Measurements from ENCODE around the gene TMEM167A.

The TMEM167A gene

GRCh38 chr5:83034528-83035207 lies 42.5 kb downstream of the TMEM167A start:
- DNase-seq: no peak

GRCh38 chr5:83034036-83034435 lies 43.2 kb downstream of the TMEM167A start:
- peak; percentile 35 for DNase-seq

DNA sequence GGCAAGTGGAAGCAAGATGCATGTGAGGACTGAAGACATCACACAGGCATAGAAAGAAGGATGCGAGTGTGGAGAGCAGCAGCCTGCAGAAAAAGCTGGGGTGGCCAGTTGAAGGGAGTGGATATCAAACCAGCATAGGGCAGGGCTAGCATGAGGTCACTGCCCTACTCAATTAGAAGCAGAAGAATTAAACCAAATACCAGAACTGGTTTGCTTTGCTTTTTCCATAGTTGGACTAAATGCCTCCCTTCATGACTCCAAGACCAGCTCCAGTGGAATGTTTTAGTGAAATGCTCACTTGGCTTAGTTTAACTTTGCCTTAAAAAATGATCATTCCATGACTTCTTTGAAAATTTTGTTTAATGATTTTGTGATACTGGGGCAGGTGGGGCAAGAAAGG lies 45.8 kb downstream of the TMEM167A start:
- no peak for DNase-seq

GRCh38 chr5:83029912-83030311 lies 47.3 kb downstream of the TMEM167A start:
- DNase-seq: no peak

DNA sequence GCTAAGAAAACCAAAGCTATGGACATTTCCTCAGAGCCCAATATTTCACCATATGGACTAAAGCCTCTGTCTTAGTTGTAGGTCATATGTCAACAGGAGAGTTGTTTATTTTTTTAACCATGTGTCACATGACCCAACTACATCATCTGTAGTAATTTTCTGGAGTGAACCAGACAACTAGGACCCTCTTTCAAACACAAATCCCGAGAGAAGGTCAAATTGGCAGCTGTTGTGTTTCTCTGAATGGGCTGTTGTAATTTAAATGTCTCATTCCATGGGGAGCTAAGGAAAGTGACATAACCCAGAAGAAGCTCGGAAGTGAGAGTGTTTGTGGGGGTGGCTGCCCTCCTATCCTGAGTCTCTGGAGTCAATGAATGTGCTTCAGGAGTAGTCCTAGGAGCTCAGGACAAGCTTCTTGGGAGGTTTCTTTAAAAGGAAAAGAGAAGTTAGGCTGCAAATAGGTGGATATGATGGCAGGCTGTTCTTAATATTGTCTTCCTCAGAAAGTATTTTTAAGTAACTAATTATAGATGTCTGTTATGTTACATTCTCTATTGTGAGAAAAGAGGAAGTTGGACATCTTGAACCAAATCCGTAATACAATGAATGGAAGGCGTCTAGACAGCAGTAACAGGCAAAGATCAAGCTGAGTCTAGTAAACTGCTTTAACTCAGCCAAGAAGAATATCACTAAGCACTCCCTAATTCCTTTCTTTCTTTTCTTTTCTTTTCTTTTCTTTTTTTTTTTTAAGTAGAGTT lies 50.1 kb downstream of the TMEM167A start:
- no peak for DNase-seq

- no peak for DNase-seq
These were observed 50.7 kb downstream of the TMEM167A start for GRCh38 chr5:83026516-83026915.

DNA sequence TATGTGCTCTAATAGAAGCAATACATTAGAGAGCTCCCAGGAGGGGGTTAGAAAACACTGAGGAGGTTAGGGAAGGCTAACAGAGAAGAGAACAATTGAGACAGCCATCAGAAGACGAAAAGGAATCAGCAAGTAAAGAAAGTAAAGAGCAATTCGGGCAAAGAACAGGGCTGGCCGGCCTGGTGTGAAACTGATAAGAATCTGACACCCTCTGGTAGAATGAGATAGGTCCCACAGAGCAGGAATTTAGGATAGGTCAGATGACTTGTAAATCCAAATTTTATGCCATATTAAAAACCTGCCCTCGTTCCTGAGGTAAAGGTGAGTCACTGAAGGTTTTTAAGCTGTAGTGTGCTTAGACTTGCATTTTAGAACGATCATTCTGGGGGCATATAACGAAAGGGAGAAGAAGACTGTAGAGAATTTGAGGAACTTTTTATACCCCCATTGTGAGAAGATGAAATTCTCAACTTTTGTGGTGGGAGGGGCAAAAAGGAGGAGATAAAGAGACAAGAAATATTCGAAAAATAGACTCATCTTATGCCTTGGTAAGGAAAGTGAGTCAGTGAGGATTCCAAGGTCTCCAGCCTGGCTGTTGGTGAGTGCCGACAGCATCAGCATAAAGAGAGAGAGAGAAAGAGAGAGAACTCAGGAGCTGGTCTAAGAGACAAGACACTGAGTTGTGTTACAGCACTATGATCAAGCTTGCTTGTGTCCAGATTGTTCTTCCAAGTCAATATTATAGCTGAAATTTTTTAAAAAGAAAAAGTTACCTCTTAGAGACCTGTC lies 51.3 kb downstream of the TMEM167A start:
- no peak for DNase-seq

- DNase-seq: no peak
These were observed 54.9 kb downstream of the TMEM167A start for GRCh38 chr5:83022334-83022733.

DNA sequence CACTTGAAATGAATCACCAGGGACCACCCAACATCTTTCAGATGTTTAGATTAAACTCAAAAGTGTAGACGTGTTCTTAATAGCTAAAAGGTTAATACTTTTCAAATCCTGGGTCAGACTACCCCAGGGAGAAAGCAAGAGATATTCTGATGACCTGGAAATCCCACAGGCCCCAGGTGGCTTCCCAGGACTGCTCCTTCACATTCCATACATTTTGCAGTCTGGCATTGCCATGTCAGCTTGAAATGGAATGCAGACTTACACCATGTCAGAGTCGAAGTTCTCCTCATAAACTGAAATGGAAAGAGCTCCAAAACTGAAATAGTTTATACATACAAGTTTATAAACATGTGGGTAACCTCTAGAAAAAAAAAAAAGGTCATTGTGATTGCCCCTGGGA lies 61.5 kb downstream of the TMEM167A start:
- no peak for DNase-seq

- DNase-seq: no peak
These were observed 65.2 kb downstream of the TMEM167A start for GRCh38 chr5:83011985-83012384.

- DNase-seq: no peak
These were observed 67.8 kb downstream of the TMEM167A start for GRCh38 chr5:83009408-83009807.

DNA sequence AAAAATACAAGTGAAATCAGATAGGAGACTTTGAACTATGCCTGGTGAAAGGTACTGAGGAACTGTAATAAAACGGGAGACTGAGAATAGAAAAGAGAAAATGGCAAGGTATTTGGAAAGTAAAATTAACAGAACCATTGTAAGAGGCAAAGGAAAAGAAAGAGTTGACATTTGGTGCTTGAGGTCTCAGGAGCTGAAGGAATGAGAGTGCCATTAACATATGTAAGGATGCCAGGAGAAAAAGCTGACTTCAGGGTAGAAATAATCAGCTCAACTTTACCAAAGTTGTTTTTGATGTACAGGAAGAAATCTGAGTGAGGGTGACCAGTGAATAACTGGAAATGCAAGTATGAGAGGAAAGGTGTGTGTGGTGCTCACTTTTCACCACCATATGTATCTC lies 69.4 kb downstream of the TMEM167A start:
- DNase-seq: no peak

DNA sequence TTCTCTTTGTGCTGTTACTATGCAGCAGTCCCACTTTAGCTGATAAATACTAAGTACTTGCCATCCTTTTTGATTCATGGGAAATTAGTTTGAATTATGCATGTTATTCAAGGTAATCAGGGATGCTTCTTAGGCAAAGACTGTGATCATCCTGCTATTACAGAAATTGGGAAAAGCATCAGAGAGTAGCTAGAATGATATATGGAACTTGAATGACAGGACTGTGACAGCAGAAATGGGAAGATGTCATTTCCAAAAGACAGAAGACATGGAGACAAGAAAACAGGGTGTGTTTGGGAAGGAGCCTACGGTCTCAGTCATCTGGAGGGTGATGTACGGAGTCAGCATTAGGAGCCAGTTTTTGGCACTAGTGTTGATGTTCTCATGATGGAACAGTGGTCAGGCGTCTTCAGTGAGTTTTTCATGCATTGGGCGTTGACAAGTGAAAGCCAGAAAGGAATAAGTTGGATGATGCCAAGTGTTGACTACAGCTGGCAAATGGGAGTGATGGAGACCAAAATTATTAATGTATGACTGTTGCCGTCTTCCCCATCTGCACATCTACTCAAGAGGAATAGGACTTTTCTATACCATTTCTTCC lies 70.4 kb downstream of the TMEM167A start:
- no peak for DNase-seq

DNA sequence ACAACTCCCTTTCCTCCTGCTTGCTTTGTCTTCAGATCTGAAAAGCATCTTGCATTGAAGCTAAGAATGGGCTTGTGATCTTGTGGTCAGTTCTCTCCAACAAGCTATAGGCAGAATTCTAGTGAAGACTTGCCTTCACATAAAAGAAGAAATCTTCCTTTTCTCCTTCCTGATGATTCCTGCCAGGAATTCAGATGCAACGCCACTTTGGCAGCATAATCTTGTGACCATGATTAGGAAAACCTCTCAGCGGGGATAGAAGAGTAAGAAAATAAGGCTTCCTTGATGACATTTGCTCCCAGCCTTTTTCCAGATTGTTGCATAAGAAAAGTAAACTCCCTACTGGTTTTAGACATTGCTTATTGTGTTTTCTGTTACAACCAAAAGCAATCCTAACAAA lies 73.4 kb downstream of the TMEM167A start:
- DNase-seq: no peak
